ENCODE results near the gene PDLIM5.
"Not testable (repeated sequence)": the region's sequence is repeated elsewhere in the genome, so short reads cannot be mapped to it uniquely, and the experiment has no call there.

Gene PDLIM5

DNA sequence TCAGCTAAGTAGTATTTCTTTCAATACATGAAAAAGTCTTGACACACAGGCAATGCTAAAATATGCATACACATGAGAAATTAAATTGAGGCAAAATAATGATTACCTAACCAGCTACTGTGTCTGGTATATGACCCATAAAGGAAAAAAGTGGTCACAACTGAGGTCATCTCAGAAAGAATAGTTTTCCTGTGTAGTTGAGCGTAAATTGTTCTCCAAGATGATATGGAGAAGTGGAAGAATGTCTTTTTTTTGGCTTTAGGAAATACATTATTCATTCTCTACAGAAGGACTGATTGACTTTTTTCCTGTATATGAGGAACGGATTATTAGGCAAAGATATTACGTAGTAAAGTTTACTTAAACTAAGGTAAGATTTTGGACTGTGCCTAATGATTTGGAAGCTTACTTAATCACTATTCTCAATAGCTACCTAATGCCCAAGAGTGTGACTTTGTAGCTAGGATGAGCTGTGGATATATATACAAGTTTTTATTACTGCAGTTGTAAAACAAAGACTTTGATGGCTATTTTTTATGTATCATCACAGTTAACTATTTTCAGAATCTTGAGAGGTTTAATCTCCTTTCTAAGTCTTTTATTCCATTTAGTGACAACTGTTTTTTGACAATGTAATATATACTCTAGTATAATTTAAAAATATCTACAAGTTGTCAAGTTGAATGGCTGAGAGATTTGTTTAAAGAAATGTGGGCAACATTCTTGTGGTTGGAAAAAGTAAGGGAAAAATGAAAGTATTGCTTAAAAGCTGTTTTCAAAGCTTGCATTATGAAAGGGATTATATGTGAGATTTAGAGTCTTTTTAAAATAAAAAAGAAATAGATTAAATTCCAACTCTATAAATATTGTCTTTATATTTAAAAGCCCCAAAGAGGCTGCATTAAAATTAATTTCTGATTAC, 100.2 kb downstream of the PDLIM5 start:
- no peak for TF ChIP-seq JUND (IDR thresholded peaks at IDR 0.05; ENCODE audit: low read depth)
- in situ Hi-C loops (cut with HindIII; ENCODE audit: low pct_unique_long_range_greater_than_20kb, low sequenced_read_pairs): no loop called here
- DNase-seq (ENCODE audit: low read depth in 1 of 2, low spot score in 1 of 2): no peak

DNA sequence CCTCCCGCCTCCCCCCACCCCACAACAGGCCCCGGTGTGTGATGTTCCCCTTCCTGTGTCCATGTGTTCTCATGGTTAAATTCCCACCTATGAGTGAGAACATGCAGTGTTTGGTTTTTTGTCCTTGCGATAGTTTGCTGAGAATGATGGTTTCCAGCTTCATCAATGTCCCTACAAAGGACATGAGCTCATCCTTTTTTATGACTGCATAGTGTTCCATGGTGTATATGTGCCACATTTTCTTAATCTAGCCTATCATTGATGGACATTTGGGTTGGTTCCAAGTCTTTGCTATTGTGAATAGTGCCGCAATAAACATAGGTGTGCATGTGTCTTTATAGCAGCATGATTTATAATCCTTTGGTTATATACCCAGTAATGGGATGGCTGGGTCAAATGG, 104.3 kb downstream of the PDLIM5 start:
- DNase-seq (ENCODE audit: low read depth in 1 of 2, low spot score in 1 of 2); in situ Hi-C loops (cut with HindIII; ENCODE audit: low pct_unique_long_range_greater_than_20kb, low sequenced_read_pairs): not testable (repeated sequence)

DNA sequence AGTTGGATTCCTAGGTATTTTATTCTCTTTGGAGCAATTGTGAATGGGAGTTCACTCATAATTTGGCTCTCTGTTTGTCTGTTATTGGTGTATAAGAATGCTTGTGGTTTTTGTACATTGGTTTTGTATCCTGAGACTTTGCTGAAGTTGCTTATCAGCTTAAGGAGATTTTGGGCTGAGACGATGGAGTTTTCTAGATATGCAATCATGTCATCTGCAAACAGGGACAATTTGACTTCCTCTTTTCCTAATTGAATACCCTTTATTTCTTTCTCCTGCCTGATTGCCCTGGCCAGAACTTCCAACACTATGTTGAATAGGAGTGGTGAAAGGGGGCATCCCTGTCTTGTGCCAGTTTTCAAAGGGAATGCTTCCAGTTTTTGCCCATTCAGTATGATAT, 105.9 kb downstream of the PDLIM5 start:
- in situ Hi-C loops (cut with HindIII; ENCODE audit: low pct_unique_long_range_greater_than_20kb, low sequenced_read_pairs); DNase-seq (ENCODE audit: low read depth in 1 of 2, low spot score in 1 of 2): not testable (repeated sequence)

DNA sequence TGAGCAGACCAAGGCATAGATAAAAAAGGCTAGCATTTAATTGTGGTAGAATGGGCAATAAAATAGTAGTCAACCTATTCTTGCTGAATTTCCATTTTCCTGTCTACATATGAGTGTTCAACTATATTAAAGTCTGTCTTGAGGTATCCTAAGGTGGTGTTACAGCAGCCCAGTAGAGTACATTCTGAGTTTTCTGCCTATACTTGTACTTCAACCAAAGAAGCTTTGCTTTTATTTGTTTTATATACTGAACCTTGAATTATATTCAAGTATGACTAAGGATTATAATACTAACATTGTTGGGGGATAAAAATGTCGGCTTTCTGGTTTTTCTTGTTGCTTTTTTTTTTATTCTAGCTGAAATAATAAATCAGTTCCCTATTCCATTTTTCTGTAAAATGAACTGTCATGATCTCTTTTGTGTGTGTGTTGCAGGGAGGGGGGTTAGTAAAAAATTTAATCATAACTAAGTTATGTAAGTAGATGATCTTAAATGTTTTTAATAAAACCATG, 106.7 kb downstream of the PDLIM5 start:
- DNase-seq (ENCODE audit: low read depth in 1 of 2, low spot score in 1 of 2): no peak
- TF ChIP-seq JUND (IDR thresholded peaks at IDR 0.05; ENCODE audit: low read depth): no peak
- in situ Hi-C loops (cut with HindIII; ENCODE audit: low pct_unique_long_range_greater_than_20kb, low sequenced_read_pairs): no loop called here

DNA sequence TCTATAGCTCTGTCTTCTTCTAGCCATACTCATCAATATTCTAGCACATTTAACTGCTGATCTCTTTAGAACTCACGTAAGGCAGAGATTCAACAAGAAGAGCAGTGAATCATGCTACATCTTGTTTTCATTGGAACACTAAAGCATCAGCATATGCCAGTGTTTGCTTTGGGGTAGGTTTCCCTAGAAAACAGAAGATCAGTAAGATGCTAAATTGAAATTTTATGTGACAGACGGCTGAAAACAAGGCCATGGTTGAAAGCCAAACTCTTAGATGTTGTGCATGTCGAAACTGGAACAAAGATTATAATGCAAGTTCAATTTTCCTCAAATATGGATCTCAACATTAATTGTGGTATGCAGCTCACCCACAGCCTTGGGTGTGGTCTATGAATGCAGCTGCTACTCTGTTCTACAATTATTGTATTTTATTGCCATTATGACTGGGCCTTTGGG, 107.6 kb downstream of the PDLIM5 start:
- TF ChIP-seq JUND (IDR thresholded peaks at IDR 0.05; ENCODE audit: low read depth): no peak
- no peak for DNase-seq (ENCODE audit: low read depth in 1 of 2, low spot score in 1 of 2)
- in situ Hi-C loops (cut with HindIII; ENCODE audit: low pct_unique_long_range_greater_than_20kb, low sequenced_read_pairs): no loop called here

DNA sequence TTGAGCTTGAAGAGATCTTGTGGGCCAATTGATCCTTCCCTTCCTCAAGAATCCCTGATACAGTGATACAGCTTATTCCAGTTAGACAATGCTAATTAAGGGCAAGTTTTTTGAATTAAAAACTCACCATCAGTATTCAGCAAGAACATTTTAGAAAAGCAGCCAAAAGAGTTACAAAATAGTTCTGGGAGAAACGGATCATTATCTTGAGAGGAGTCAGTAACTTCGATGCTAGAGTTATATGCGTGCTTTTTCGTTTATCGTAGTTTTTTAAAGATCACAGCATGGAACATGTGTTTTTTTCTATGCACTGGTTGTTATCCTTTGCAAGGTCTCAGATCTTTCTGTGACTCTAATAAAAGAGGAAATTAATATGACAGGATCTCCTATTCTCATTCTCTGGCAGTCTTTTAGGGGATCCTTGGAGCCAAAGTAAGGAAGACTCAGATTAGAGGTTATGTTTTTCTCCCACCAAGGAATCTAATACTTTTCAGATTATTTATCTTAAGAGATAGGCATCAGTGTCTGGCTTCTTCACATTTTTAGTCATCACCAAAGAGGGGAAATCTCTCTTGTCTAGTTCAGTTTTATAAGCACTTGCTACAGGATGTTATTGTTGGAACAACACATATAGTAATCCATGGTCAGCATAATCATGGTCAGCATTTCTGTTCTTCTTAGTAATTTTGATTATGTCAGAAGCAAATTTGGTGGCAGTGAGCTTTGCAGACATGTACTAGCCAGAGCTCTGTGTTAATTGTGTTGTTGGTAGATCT, 109.7 kb downstream of the PDLIM5 start:
- no peak for TF ChIP-seq JUND (IDR thresholded peaks at IDR 0.05; ENCODE audit: low read depth)
- in situ Hi-C loops (cut with HindIII; ENCODE audit: low pct_unique_long_range_greater_than_20kb, low sequenced_read_pairs): no loop called here
- no peak for DNase-seq (ENCODE audit: low read depth in 1 of 2, low spot score in 1 of 2)

DNA sequence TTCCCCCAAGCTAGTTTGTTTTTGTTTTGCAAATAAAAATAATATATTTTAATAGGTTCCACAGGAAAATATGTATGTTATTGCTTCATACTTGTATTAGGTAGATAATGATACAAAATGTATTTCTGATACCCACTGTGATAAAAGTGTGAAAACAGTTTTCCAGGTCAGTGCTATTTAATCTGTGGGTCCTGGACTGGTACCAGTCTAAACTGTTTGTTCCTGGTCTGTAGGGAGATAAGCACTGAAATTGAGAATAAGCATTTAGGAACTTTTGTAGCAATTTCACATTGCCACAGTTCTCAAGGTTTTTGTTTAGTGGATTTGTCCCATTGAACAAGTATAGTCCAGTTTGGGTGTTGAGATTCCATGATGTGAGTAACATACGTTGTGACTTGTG, 110.5 kb downstream of the PDLIM5 start:
- DNase-seq (ENCODE audit: low read depth in 1 of 2, low spot score in 1 of 2): no peak
- no peak for TF ChIP-seq JUND (IDR thresholded peaks at IDR 0.05; ENCODE audit: low read depth)
- in situ Hi-C loops (cut with HindIII; ENCODE audit: low pct_unique_long_range_greater_than_20kb, low sequenced_read_pairs): no loop called here

DNA sequence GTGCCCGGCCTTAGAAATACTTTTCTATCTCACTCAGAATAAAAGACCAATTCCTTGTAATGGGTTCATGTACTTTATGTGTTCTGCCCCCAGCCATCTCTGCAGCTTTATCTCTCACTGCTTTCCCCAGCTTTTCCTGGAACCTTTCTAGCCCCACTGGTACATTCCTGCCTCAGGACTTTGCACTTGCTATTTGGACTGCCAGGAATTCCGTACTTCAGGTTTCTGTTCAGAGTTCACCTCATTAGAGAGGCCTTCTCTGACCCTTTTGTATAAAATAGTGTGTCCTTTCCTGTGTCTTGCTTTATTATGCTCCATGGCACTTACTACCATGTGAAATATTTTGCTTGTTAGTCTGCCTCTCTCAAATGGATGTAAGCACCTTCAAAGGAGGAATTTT, 112.5 kb downstream of the PDLIM5 start:
- no peak for TF ChIP-seq JUND (IDR thresholded peaks at IDR 0.05; ENCODE audit: low read depth)
- no peak for DNase-seq (ENCODE audit: low read depth in 1 of 2, low spot score in 1 of 2)
- in situ Hi-C loops (cut with HindIII; ENCODE audit: low pct_unique_long_range_greater_than_20kb, low sequenced_read_pairs): no loop called here

DNA sequence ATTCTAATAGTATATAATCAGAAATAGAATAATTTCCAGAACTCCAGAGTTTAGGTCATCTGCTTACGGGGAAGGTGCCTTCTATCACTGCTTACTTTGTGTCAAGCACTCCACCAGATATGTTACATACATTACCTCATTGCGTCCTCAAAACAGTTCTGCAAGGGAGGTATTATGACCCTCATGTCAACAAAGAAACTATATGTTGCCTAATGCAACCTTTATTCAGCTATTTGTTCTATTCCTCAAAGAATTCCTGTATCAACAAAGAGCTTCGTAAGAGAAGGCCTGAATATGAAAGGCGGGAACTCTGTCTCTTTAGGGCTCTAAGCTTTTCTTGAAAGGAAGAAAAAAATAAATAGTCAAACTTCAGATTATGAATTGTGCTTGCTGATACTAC, 114.7 kb downstream of the PDLIM5 start:
- in situ Hi-C loops (cut with HindIII; ENCODE audit: low pct_unique_long_range_greater_than_20kb, low sequenced_read_pairs): no loop called here
- TF ChIP-seq JUND (IDR thresholded peaks at IDR 0.05; ENCODE audit: low read depth): no peak
- DNase-seq (ENCODE audit: low read depth in 1 of 2, low spot score in 1 of 2): no peak

DNA sequence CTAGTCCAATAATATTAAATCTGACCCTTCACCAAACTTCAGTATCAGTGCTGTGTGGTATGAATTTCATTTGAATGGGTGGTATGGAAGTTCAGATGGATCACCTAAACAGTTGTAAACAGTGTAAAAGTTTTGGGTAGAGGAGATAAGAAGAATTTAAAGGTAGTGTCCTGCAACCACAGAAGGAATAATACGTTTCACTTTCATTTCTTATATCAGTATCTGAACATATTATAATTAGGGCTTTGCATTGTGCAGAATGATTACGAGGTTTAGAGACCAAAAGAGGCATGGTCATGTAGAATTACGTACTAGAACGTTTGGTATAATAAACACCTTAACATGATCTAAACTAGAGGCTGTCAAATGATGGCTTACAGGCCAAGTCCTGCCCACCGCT, 116.1 kb downstream of the PDLIM5 start:
- in situ Hi-C loops (cut with HindIII; ENCODE audit: low pct_unique_long_range_greater_than_20kb, low sequenced_read_pairs): no loop called here
- no peak for DNase-seq (ENCODE audit: low read depth in 1 of 2, low spot score in 1 of 2)
- TF ChIP-seq JUND (IDR thresholded peaks at IDR 0.05; ENCODE audit: low read depth): no peak

DNA sequence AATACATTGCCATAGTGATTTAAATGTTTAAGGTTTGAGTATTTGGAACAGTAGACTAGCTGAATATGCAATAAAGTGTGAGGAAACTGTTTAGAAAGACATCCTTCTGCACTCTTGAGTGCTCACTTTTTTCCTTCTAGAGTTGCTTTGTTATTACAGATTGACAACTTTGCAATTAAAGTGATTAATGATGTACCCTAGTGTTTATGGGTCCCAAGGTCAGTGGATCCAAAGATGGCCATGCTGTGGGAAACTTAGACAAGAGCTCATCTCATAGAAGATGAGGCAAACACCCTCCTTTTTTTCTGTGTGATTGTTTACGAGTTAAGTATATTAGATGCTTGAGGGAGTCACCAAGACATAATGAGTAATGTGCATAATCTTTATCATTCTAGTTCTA, 118.8 kb downstream of the PDLIM5 start:
- in situ Hi-C loops (cut with HindIII; ENCODE audit: low pct_unique_long_range_greater_than_20kb, low sequenced_read_pairs): no loop called here
- no peak for TF ChIP-seq JUND (IDR thresholded peaks at IDR 0.05; ENCODE audit: low read depth)
- DNase-seq (ENCODE audit: low read depth in 1 of 2, low spot score in 1 of 2): no peak

DNA sequence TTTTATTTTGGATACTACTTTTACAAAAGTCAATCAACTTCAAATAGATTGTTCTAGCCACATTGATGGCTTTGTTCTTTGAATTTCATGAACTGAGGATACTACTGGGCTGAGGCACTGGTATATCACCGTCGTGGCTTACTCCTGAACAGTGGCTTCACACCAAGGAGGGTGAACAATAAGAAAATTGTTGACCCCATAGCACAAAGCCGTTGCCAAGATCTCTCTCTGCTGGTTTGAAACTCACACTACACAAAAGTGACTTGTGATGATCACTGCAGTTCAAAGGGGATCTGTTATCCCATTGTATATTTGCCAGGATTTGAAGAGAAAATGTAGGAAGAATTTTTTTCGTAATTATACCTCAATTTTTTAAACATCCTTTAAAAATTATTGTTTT, 119.6 kb downstream of the PDLIM5 start:
- no peak for DNase-seq (ENCODE audit: low read depth in 1 of 2, low spot score in 1 of 2)
- in situ Hi-C loops (cut with HindIII; ENCODE audit: low pct_unique_long_range_greater_than_20kb, low sequenced_read_pairs): no loop called here
- no peak for TF ChIP-seq JUND (IDR thresholded peaks at IDR 0.05; ENCODE audit: low read depth)

DNA sequence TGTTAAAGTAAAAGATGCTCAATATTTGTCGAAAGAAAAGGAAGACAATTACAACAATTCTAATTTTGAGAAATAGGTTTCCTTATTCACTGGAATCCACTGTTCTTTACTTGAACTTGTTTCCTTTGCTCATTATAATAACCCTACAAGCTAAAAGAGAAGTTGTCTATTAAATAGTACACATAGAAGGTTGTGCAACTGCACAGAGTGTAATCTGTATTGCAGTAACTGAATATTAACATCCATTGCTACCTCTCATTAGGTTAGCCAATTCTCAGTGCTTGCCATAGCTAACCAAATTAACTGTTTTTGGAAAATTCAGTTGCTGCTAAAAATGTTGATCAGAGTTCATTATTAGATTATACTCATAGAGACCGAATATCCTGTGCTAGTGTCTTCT, 120.0 kb downstream of the PDLIM5 start:
- DNase-seq (ENCODE audit: low read depth in 1 of 2, low spot score in 1 of 2): no peak
- no peak for TF ChIP-seq JUND (IDR thresholded peaks at IDR 0.05; ENCODE audit: low read depth)
- in situ Hi-C loops (cut with HindIII; ENCODE audit: low pct_unique_long_range_greater_than_20kb, low sequenced_read_pairs): no loop called here

Measured in T47D (cell line).